GM06990 (cell line): ENCODE data around the gene LRRC74B.

Source experiments
- DNase-seq: peaks from one replicate; pipeline ENCODE4 v3.0.0-alpha.2; 2011; ENCODE audit not compliant: insufficient read length; ENCODE audit errors: extremely low read depth
- H3K27me3 ChIP-seq: replicated peaks from 2 replicates; pipeline ENCODE4 v1.6.0; 2011; ENCODE audit warnings: low read length; ENCODE audit not compliant: control insufficient read depth, insufficient read depth
- H3K36me3 ChIP-seq: 2 replicates; pipeline ENCODE4 v1.5.1; 2011; ENCODE audit warnings: low read length; ENCODE audit not compliant: control insufficient read depth, insufficient read depth
- H3K4me3 ChIP-seq: replicated peaks from 2 replicates; pipeline ENCODE4 v1.5.1; 2011; ENCODE audit warnings: low read depth, mild to moderate bottlenecking, control low read depth, low read length
- CTCF ChIP-seq: IDR thresholded peaks from 2 replicates; pipeline ENCODE4 v1.5.1; 2011; ENCODE audit warnings: low read length, control low read depth, mild to moderate bottlenecking, inconsistent platforms; ENCODE audit not compliant: insufficient read depth, poor library complexity, severe bottlenecking

LRRC74B gene

GRCh38 chr22:21012446-21013407 is 33.0 kb upstream of the LRRC74B start:
- no peak for TF ChIP-seq CTCF
- H3K4me3 ChIP-seq, result no peak overlapping the region
- DNase-seq, result no peak
- no peaks in the 10 kb centered on the region; the same call in 1 of the 2 replicates for H3K27me3 ChIP-seq
- H3K36me3 ChIP-seq, result no peaks in the 10 kb centered on the region

GRCh38 chr22:21013657-21014201 is 32.0 kb upstream of the LRRC74B start:
- peak overlapping the region; percentile 56 for H3K4me3 ChIP-seq
- TF ChIP-seq CTCF, result no peak
- H3K27me3 ChIP-seq, result no peaks in the 10 kb centered on the region; the same call in 1 of the 2 replicates
- DNase-seq, result no peak
- H3K36me3 ChIP-seq, result no peaks in the 10 kb centered on the region

- no peaks in the 10 kb centered on the region for H3K36me3 ChIP-seq
- no peaks in the 10 kb centered on the region; the same call in 1 of the 2 replicates for H3K27me3 ChIP-seq
- peak; percentile 94 for DNase-seq
- TF ChIP-seq CTCF, result no peak
- peak overlapping the region; percentile 56 for H3K4me3 ChIP-seq
These were observed 31.5 kb upstream of the LRRC74B start for GRCh38 chr22:21014202-21014725.

GRCh38 chr22:21014726-21015465 is 30.9 kb upstream of the LRRC74B start, which contains the start of gene P2RX6:
Gene P2RX6 (plus strand): TSS chr22:21015165. CDS start chr22:21015175, 10 bp downstream.
- Histone ChIP-seq H3K4me3 (peak within 1 kb of the TSS; percentile 56), H3K36me3 (no peaks in the 10 kb centered on the region), H3K27me3 (no peaks in the 10 kb centered on the region; the same call in 1 of the 2 replicates)
- TF ChIP-seq CTCF, result no peak
- no peak for DNase-seq

- H3K4me3 ChIP-seq, result no peak overlapping the region
- TF ChIP-seq CTCF, result no peak
- H3K27me3 ChIP-seq, result no peaks in the 10 kb centered on the region; the same call in 1 of the 2 replicates
- DNase-seq, result no peak
- no peaks in the 10 kb centered on the region for H3K36me3 ChIP-seq
These were observed 30.2 kb upstream of the LRRC74B start for GRCh38 chr22:21015466-21016006.
